Neural crest cell (in vitro differentiated cells): ENCODE measurements around the gene NELL1. TPM values are rescaled to one million over a fixed set of nuclear protein-coding genes. Genes with fewer than 3 reads are reported as not detected.

Experiments
- DNase-seq: peaks from one replicate; pipeline ENCODE4 v3.0.0; 2021; ENCODE audit warnings: low read depth, mixed read lengths, low spot score
- H3K27ac Mint-ChIP-seq: one replicate; pipeline ENCODE4 v1.8.0; 2021; ENCODE audit warnings: mild to moderate bottlenecking, mixed read lengths; ENCODE audit not compliant: unreplicated experiment
- H3K27me3 Mint-ChIP-seq: 2 replicates; pipeline ENCODE4 v1.8.0; 2021; ENCODE audit warnings: low read depth, mild to moderate bottlenecking, mixed read lengths
- H3K36me3 Mint-ChIP-seq: 2 replicates; pipeline ENCODE4 v1.8.0; 2021; ENCODE audit warnings: low read depth, mild to moderate bottlenecking, mixed read lengths
- H3K4me1 Mint-ChIP-seq: 2 replicates; pipeline ENCODE4 v1.8.0; 2021; ENCODE audit warnings: mixed read lengths
- H3K4me3 Mint-ChIP-seq: one replicate; pipeline ENCODE4 v1.8.0; 2021; ENCODE audit warnings: mild to moderate bottlenecking, mixed read lengths
- H3K9me3 Mint-ChIP-seq: 2 replicates; pipeline ENCODE4 v1.8.0; 2021; ENCODE audit warnings: mixed read lengths
- CTCF ChIP-seq: fragments of 200-600 bp; sonication (generic); conservative IDR thresholded peaks from 2 replicates; pipeline ENCODE4 v1.5.0; 2021; ENCODE audit warnings: antibody characterized with exemption, mild to moderate bottlenecking
- total RNA-seq: library from RNA; stranded (reverse); gene quantifications from 2 replicates; pipeline ENCODE4 v1.2.1, GENCODE V29; 2021

NELL1 gene
- total RNA-seq, 1 donor from 2014 or later = 0.51 TPM

- no peak for DNase-seq
- peaks cover 8% of the 10 kb centered on the region for H3K9me3 Mint-ChIP-seq
Measured at GRCh38 chr11:21546703-21547102, 877.3 kb downstream of the NELL1 start.

GRCh38 chr11:21552911-21553310 is 883.5 kb downstream of the NELL1 start:
- H3K27ac Mint-ChIP-seq = no peak overlapping the region
- no peaks in the 10 kb centered on the region for H3K27me3 Mint-ChIP-seq
- peaks cover 3% of the 10 kb centered on the region for H3K9me3 Mint-ChIP-seq
- H3K4me3 Mint-ChIP-seq = no peak overlapping the region
- no peaks in the 10 kb centered on the region for H3K36me3 Mint-ChIP-seq
- no peak for TF ChIP-seq CTCF
- peaks cover 5% of the 10 kb centered on the region for H3K4me1 Mint-ChIP-seq
- DNase-seq = no peak

More at GRCh38 chr11:21546703-21547102, 877.3 kb downstream of the NELL1 start:
- Mint-ChIP-seq H3K27ac (no peak overlapping the region), H3K4me3 (no peak overlapping the region), H3K27me3 (no peaks in the 10 kb centered on the region), H3K36me3 (no peaks in the 10 kb centered on the region), H3K4me1 (peaks cover 9% of the 10 kb centered on the region)
- TF ChIP-seq CTCF = no peak

- peaks cover 5% of the 10 kb centered on the region for H3K4me1 Mint-ChIP-seq
- H3K9me3 Mint-ChIP-seq = peaks cover 3% of the 10 kb centered on the region
- no peak for TF ChIP-seq CTCF
- DNase-seq = no peak
- H3K27me3 Mint-ChIP-seq = no peaks in the 10 kb centered on the region
- H3K4me3 Mint-ChIP-seq = no peak overlapping the region
- no peak overlapping the region for H3K27ac Mint-ChIP-seq
- H3K36me3 Mint-ChIP-seq = no peaks in the 10 kb centered on the region
Measured at GRCh38 chr11:21553795-21554194, 884.4 kb downstream of the NELL1 start.

GRCh38 chr11:21554284-21554683 is 884.9 kb downstream of the NELL1 start:
- H3K4me1 Mint-ChIP-seq = peaks cover 5% of the 10 kb centered on the region
- H3K9me3 Mint-ChIP-seq = peaks cover 3% of the 10 kb centered on the region
- no peak for DNase-seq
- no peak overlapping the region for H3K27ac Mint-ChIP-seq
- TF ChIP-seq CTCF = no peak
- H3K4me3 Mint-ChIP-seq = no peak overlapping the region
- no peaks in the 10 kb centered on the region for H3K36me3 Mint-ChIP-seq
- no peaks in the 10 kb centered on the region for H3K27me3 Mint-ChIP-seq

- no peaks in the 10 kb centered on the region for H3K36me3 Mint-ChIP-seq
- no peaks in the 10 kb centered on the region for H3K9me3 Mint-ChIP-seq
- H3K4me1 Mint-ChIP-seq = peaks cover 5% of the 10 kb centered on the region
- TF ChIP-seq CTCF = no peak
- no peak overlapping the region for H3K27ac Mint-ChIP-seq
- H3K4me3 Mint-ChIP-seq = no peak overlapping the region
- H3K27me3 Mint-ChIP-seq = no peaks in the 10 kb centered on the region
- no peak for DNase-seq
Measured at GRCh38 chr11:21556926-21557325, 887.5 kb downstream of the NELL1 start.

GRCh38 chr11:21560466-21560975 is 891.1 kb downstream of the NELL1 start:
- no peaks in the 10 kb centered on the region for H3K9me3 Mint-ChIP-seq
- no peaks in the 10 kb centered on the region for H3K36me3 Mint-ChIP-seq
- TF ChIP-seq CTCF = no peak
- H3K27ac Mint-ChIP-seq = no peak overlapping the region
- no peaks in the 10 kb centered on the region for H3K4me1 Mint-ChIP-seq
- H3K4me3 Mint-ChIP-seq = no peak overlapping the region
- H3K27me3 Mint-ChIP-seq = no peaks in the 10 kb centered on the region
- DNase-seq = no peak
